Measurements from ENCODE around the gene HUNK.
"Not testable (repeated sequence)": the region's sequence is repeated elsewhere in the genome, so short reads cannot be mapped to it uniquely, and the experiment has no call there.

The HUNK gene

DNA sequence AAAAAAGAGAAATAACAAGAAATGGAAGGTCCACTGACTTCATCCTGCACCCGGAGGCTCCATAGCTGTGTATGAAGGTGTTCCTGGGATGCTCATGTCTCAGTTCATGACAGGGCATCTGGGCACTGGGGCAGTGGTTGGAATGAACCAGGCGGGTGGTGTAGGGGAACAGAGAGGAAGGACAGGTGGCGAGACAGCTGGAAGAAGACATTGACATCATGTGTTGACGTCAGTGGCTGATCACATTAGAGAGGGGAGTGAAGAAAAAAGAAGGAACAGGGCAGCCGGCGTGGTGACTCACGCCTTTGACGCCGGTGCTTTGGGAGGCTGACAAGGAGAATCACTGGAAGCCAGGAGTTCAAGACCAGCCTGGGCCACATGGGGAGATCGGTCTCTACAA, 50.1 kb downstream of the HUNK start:
- DNase-seq (ENCODE audit: low read depth) = no peak

DNA sequence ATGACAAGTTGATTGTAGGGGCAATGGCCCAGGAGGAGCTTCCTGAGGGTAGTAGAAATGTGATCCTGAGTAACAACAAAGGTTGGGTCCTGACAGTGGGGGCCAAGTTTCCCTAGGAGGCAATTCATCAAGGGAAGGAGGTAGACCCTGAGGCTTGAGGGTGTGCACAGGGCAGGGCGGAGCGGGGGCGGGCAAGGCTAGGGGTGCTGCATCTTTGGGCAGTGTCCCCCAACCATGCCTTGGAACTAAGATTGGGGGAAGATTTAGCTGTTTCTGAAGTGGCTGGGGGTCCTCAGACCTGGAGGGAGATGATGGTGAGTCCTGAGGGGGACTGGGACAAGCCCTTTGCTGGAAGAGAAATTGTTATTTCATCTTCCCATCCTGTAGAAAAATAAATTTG, 50.9 kb downstream of the HUNK start:
- no peak for DNase-seq (ENCODE audit: low read depth)

- DNase-seq (ENCODE audit: low read depth) = no peak
Observed at GRCh38 chr21:31924548-31924947, 51.7 kb downstream of the HUNK start.

DNA sequence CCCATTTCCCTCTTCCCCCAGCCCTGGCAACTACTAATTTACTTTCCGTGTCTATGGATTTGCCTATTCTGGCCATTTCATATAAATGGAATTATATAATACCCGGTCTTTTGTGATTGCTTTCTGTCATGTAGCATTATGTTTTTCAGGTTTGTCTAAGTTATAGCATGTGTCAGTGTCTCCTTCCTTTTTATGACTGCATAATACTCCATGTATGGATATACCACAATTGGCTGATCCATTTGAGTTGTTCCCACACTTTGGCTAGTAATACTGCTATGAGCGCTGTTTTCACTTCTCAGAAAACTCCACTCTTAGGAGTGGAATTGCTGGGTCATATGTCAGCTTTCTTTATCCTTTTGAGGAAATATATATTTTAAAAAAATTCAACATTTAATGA, 53.7 kb downstream of the HUNK start:
- no peak for DNase-seq (ENCODE audit: low read depth)

GRCh38 chr21:31927689-31928353, 55.0 kb downstream of the HUNK start:
- DNase-seq (ENCODE audit: low read depth) = no peak

DNA sequence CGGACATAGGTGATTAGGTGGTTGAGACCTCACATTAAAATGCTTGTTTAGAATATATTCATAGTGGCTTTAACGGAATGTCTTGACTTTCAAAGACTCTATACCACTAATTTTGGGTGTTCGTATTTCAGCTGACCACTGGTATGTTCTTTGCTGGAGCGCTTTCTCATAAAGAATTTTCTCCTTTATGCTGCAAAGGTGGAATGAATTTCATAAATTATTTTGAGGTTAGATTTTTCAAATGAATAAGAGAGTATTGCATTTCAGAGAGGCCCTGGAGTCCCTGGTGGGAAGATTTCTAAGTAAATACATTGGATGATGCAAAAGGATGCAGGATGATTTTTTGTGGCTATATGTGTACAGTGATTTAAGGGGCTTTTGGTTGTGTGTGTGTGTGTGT, 55.8 kb downstream of the HUNK start:
- DNase-seq (ENCODE audit: low read depth) = no peak

- no peak for DNase-seq (ENCODE audit: low read depth)
Observed at GRCh38 chr21:31929548-31929947, 56.7 kb downstream of the HUNK start.

- DNase-seq (ENCODE audit: low read depth) = no peak
Observed at GRCh38 chr21:31930001-31930400, 57.2 kb downstream of the HUNK start.

DNA sequence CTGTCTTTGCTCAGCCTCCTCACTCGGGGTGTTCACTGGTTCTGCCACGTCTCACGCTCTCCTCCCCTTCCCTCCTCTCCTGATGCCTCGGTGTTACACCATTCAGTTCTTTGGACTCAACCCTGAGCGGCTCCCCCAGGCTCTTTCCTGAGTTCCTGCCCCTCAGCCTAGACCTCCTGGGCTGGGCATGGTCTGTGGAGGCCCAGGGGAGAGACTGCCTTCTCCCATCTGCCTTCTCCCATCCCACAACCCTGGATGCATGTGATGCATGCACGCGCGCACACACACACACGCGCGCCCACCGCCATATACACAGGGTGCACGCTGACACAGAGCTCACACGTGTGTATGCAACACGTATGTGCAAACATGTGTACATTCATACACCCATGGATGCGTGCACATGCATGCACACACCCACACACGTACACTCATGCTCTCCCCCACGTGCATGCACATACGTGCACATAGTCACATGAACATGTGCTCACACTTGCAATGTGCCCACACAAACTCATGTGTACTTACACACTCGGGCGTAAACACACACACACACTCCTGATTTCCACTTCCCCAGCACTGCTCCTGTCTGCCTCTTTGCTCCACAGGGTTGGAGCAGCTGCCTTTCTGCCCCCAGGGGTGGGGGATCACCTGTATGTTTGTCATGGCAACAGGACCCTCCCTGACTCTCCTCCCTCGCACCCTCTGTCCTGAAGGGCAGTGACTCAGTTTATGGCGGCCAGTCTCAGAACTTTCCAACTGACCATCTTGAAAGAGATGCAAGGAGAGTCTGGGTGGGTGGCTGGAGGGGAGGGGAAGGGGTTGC, 59.0 kb downstream of the HUNK start:
- no peak for DNase-seq (ENCODE audit: low read depth)

GRCh38 chr21:31932470-31932764, 59.6 kb downstream of the HUNK start:
- DNase-seq (ENCODE audit: low read depth) = no peak

DNA sequence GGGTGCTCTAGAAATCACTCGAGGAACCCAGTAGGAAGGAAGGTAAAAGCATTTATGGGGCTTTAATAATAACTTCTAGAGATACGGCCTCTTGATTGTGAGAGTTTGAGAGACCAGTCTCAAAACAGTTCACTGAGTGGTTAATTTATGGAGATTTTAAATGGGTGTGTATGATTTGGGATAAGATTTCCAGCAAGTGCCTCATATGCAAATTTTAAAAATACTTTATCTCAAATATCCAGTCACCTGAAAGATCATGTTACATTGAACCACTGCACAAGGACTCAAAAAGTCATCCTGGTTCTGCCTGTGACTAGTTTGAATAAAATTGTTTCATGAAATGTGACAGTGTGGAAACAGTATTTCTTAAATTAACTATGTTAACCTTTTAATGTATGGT, 64.5 kb downstream of the HUNK start:
- no peak for DNase-seq (ENCODE audit: low read depth)

GRCh38 chr21:31938330-31939301, 65.8 kb downstream of the HUNK start:
- DNase-seq (ENCODE audit: low read depth) = no peak

DNA sequence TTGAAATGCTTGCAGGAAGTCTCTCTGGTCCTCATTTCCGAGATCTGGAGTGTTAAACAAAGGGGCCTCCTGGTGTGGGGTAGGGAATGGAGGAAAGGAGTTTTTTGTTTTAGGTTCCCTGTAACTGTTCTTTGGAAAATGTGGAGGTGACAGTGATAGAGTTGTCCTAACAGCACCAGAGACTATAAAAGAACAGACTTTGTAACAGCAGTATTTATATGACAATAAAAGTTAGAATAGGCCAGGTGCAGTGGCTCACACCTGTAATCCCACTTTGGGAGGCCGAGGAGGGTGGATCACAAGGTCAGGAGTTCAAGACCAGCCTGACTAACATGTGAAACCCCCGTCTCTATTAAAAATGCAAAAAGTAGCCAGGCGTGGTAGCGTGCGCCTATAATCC, 68.9 kb downstream of the HUNK start:
- DNase-seq (ENCODE audit: low read depth) = no peak

DNA sequence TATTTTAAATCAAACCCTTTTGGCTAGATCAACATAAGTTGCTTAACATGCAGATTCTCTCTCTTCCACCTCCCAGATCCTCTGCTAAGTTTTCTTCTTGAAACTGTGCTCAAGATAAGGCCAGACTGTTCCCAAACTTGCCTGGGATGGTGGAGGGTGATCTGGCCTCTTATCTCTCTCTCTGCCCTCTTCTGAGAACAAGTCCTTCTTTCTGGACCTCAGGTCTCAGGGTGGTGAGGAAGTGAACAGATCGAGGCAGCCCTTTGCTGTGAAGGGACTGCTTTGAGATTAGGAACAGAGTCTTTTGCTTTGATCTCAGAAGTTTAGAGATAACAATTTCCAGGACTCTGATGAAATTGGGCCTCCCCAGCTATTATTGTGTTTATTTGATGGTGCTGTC, 70.7 kb downstream of the HUNK start:
- no peak for DNase-seq (ENCODE audit: low read depth)

GRCh38 chr21:31945141-31945540, 72.3 kb downstream of the HUNK start:
- no peak for DNase-seq (ENCODE audit: low read depth)

DNA sequence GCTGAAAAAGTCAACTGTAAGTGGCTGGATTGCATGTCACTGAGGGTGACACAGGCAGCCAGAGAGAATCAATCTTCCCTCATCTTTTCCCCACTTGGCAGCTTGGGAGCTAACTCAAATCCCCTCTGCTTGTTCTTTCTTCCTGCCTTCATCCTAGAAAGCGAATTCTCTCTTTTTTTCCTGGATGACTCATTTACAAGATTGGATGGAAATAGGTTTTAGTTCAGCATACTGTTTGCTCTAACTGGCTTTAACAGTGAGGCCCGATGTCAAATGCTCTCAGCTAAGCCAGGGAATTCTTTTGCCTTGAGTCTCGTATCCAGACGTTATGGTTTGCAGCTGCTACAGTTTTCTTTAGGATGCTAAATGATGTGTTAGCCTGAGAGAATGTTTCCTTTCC, 72.7 kb downstream of the HUNK start:
- no peak for DNase-seq (ENCODE audit: low read depth)

DNA sequence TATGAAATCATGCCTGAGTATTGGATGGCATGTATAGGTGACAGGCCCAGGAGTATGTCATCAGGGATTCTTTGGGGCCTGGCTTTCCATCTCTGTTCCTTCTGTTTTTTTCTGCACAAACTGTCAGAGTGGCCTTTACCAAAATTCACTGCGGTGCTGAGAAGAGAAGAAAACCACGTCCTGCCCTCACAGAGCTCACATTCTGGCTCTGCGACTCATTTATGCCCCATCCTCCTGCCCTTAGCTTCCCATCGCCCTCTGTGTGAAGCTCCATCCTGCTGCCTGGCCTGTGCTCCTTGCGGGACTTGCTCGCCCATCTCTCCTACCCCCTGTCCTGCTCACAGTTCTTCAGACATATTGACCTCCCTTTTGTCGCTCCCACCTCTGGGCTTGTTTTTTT, 73.4 kb downstream of the HUNK start:
- DNase-seq (ENCODE audit: low read depth) = no peak

- not testable (repeated sequence) for DNase-seq (ENCODE audit: low read depth)
Observed at GRCh38 chr21:31946876-31947550, 74.2 kb downstream of the HUNK start.

DNA sequence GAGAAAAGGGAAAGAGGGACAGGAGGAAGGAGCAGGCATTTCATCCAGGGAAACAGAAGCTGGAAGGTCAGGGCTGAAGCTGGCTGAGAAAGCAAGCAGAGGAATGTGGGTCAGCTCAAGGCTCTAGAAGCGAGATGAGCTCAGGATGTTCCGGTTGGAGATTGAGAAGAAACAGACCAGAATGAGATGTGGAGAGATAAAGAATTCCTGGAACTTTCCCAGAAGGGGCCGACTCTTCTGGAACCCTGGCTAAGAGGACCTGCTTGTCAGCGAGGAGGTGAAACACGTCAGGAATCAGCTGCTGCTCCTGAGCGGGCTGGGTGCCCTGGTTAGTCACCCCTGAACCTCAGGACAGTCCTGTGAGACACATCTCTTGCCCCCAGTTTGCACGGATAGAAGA, 75.9 kb downstream of the HUNK start:
- DNase-seq (ENCODE audit: low read depth) = no peak

- no peak for DNase-seq (ENCODE audit: low read depth)
Observed at GRCh38 chr21:31952828-31953227, 80.0 kb downstream of the HUNK start.

DNA sequence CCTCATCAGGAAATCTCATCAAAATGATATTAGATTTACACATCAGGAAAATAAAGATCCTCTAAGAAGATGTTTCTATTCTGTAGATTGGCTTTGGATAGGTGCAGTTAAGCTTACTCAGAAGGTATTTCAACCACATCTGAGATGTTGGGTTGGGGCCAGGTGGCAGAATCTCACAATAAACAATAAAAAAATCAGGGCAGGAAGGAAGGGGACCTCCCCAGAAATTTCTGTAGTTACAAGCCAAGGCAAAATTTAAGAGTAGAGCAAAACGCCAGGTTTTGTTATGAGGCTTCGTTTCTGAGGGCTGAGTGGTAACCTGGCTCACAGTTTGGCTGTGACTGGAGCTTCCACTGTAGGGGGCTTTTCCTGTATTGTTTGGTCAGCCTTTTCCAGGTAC, 84.8 kb downstream of the HUNK start:
- DNase-seq (ENCODE audit: low read depth) = no peak

- no peak for DNase-seq (ENCODE audit: low read depth)
Observed at GRCh38 chr21:31959881-31960280, 87.1 kb downstream of the HUNK start.

Data from activated T-cell treated with anti-CD3 and anti-CD28 coated beads for 48 hours (primary cell).